HEK293T (cell line): ENCODE data around the gene RELCH.

Source experiments
- FOXM1 ChIP-seq: fragments of 450-650 bp; IDR thresholded peaks from 2 replicates; pipeline ENCODE4 v1.6.1; 2017; ENCODE audit warnings: mild to moderate bottlenecking, borderline replicate concordance
- SP1 ChIP-seq: fragments of 450-650 bp; IDR thresholded peaks from 2 replicates; pipeline ENCODE4 v1.6.1; 2017
- ZNF384 ChIP-seq: fragments of 450-650 bp; IDR thresholded peaks from 2 replicates; pipeline ENCODE4 v1.6.1; 2016

GRCh38 chr18:62288665-62289008, 101.6 kb downstream of the RELCH start:
- no peak for TF ChIP-seq FOXM1
- no peak for TF ChIP-seq SP1
- TF ChIP-seq ZNF384: no peak
